Left cardiac atrium (tissue), 4 donors: ENCODE measurements around the gene ANAPC4. TPM values are rescaled to one million over a fixed set of nuclear protein-coding genes. Genes with fewer than 3 reads are reported as not detected.
"Not testable (repeated sequence)": the region's sequence is repeated elsewhere in the genome, so short reads cannot be mapped to it uniquely, and the experiment has no call there.

Experiments used
- ATAC-seq, 2 donors: fragments of 200-7000 bp; cut with Tn5 transposase; one replicate each; pipeline ENCODE4 v1.9.1; 2020; ENCODE audit warnings: mild to moderate bottlenecking in 2 of 2, moderate library complexity in 2 of 2
- DNase-seq: peaks from one replicate; pipeline ENCODE4 v3.0.0-alpha.2; 2020
- intact Hi-C, 2 donors: fragments of 100-400 bp; cut with DNase I; formaldehyde crosslinking; loops; one replicate each; pipeline versions ENCODE4 v1.14.1 to v1.15.1; 2022 to 2023
- long read RNA-seq: library from polyadenylated mRNA; unstranded; transcript quantifications from one replicate; pipeline ENCODE4 v2.0.0, GENCODE V29; 2021
- total RNA-seq, 2 donors: library from RNA; stranded (reverse); fragmentation: NEBNext Ultra II Directional; extraction: Animal tissue kit (Norgen Biotek cat#: 25700); gene quantifications; one replicate each; pipeline ENCODE4 v1.2.1, GENCODE V29; 2021
- donor health status: DM: no; HTN: yes; CAD: no.
- donor health status: DM: no; HTN: yes; CAD: no; lungs with severe emphysema.
- donor health status: DM: yes; HTN: yes; CAD: no.
- donor health status: Dilated cardiomyopathy.

Gene ANAPC4, protein sequence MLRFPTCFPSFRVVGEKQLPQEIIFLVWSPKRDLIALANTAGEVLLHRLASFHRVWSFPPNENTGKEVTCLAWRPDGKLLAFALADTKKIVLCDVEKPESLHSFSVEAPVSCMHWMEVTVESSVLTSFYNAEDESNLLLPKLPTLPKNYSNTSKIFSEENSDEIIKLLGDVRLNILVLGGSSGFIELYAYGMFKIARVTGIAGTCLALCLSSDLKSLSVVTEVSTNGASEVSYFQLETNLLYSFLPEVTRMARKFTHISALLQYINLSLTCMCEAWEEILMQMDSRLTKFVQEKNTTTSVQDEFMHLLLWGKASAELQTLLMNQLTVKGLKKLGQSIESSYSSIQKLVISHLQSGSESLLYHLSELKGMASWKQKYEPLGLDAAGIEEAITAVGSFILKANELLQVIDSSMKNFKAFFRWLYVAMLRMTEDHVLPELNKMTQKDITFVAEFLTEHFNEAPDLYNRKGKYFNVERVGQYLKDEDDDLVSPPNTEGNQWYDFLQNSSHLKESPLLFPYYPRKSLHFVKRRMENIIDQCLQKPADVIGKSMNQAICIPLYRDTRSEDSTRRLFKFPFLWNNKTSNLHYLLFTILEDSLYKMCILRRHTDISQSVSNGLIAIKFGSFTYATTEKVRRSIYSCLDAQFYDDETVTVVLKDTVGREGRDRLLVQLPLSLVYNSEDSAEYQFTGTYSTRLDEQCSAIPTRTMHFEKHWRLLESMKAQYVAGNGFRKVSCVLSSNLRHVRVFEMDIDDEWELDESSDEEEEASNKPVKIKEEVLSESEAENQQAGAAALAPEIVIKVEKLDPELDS
- 10 to 100 TPM; 12.6 to 16.2 TPM for total RNA-seq
- long read RNA-seq, transcript ANAPC4-201 (29 exons, 2,685 nt) = major isoform, 9 of 19 reads
- long read RNA-seq, partial matches to known transcripts = 2 of 19 reads
- long read RNA-seq, other reads (novel, unspliced or antisense) = 7 of 19 reads

DNA sequence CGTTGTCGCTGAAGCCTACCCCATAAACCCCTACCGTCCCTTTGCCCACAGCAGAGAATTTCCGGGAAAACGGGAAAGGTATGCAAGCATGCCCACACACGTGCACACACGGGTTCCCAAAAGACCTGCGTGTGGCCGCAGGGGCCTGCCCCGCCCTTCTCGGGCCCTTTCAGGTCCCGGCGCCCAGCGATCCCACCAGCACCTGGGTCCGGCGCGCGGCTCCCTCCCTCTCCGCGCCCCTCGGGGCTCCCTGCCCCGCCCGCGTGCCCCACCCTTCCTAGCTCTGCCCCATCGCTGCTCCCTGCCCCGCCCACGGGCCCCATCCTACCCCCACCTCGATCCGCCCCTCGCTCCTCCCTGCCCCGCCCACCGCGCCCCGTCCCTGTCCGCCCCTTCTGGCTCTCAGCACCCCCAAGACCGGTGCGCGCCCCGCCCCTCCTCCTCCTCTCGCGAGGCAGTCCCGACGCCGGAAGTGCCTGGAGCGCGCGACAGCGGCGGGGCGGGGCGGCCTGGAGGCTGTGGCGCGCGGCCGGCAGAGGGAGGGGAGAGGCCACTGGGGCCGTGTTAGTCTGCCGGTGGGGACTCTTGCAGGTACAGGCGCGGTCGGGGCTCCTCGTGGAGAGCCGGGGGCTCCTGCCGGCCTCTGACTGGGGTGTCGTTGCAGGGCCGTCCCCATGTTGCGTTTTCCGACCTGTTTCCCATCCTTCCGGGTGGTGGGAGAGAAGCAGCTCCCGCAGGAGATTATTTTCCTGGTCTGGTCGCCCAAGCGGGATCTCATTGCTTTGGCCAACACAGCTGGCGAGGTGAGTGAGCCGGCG lies at the start of gene ANAPC4:
TSS of gene ANAPC4 (plus strand) at position 510 of the 818 bp plus-strand sequence. CDS start at position 675, 165 bp downstream.
- DNase-seq = peak; percentile 97
- ATAC-seq = peak; percentile 98 to 99
- intact Hi-C loops = no loop called here

DNA sequence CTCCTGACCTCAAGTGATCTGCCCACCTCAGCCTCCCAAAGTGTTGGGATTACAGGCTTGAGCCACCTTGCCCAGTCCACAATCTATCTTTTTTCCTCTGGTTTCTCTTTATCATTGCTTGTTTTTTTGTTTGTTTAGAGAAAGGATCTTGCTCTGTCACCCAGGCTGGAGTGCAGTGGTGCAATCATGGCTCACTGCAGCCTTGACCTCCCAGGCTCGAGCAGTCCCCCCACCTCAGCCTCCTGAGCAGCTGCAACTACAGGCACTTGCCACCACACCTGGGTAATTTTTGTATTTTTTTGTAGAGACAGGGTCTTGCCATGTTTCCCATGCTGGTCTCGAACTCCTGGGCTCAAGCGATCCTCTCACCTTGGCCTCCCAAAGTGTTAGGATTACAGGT lies 48.6 kb upstream of the ANAPC4 start:
- intact Hi-C loops, DNase-seq, ATAC-seq: not testable (repeated sequence)

DNA sequence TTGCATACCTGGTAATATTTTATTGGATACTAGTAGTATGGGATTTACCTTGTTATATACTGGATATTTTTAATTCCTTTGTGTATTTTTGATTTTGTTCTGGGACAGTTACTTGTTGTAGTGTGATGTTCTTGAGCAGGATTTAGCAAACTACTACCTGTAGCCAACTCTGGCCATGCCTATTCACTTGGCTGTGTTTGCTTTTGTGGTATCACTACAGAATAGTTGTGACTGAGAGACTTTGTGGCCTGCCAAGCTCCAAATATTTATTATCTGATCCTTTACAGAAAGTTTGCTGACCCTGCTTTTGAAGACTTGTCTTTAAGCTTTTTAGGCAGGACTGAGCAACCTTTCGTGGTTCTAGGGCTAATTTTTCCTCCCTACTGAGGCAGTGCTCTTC lies 46.7 kb upstream of the ANAPC4 start:
- intact Hi-C loops = no loop called here
- no peak for ATAC-seq
- DNase-seq = no peak

DNA sequence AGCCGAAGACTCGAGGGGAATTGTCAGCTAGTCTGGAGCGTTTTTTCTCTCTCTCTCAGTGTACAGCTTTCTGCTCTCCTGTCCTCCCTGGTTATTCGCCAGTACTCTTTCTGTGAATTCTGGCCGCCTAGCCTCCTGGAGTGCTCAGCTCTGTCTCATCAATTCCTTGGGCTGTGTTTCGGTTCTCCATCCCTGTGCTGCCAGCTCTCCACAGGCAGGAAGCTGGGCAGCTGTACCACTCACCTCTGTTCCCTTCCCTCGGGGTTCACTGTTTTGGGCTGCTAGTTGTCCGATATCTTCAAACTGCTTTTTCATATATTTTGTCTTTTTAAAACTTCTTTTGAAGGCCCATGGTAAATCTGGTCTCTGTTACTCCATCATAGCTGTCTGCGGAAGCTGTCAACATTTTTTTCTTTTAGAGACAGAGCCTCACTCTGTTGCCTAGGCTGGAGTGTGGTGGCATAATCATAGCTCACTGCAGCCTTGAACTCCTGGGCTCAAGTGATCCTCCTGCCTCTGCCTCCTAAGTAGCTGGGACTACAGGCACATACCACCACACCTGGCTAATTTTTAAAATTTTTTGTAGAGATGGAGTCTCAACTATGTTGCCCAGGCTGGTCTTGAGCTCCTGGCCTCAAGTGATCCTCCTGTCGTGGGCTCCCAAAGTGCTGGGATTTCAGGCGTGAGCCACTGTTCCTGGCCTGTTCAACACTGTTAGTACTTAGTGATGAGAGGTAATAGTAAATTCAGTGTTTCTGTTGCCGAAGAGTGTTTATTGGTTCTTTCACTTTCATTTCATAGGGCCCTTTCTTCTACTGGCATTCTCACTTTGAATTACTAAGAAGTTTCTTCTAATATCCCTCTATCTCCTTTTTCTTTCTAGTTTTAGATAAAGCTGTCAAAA lies 45.9 kb upstream of the ANAPC4 start:
- intact Hi-C loops = no loop called here
- no peak for ATAC-seq
- DNase-seq = no peak

DNA sequence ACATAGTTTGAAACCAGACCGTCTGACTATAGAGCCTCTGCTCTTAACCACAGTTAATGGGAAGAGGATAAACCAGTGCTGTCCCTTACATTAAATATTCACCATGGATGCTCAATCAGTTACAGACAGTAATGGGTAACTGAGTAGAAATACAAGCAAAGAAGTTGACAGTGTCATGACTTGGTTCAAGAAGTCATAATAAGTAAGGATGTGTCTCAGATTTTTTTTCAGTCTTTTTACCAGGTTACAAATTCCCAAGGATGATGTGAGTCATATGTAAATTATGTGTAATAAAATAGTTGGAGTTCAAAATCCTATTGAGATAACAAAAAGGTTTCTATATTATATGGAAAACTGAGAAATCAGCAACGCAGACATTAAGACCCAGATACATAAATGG lies 33.4 kb upstream of the ANAPC4 start:
- intact Hi-C loops = no loop called here
- DNase-seq = no peak
- no peak for ATAC-seq

DNA sequence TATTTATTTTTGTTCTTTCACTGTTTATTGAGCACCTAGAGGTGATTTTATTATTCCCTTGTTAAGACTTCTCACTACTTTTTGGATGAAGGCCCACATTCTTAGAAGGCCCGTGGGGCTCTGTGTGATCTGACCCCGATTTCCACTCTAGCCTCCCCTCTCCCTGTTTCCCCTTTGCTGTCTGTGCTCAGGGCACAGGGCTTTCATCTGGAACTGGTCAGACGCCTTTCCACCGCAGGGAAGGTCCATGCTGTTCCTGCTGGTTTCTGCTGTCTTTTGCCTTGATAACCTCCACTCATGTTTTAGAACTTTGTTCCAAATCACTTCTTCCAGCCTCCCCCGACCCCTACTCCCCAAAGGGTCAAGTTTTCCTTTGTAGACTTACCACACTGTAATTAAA lies 31.3 kb upstream of the ANAPC4 start:
- no peak for ATAC-seq
- no peak for DNase-seq
- intact Hi-C loops = no loop called here

DNA sequence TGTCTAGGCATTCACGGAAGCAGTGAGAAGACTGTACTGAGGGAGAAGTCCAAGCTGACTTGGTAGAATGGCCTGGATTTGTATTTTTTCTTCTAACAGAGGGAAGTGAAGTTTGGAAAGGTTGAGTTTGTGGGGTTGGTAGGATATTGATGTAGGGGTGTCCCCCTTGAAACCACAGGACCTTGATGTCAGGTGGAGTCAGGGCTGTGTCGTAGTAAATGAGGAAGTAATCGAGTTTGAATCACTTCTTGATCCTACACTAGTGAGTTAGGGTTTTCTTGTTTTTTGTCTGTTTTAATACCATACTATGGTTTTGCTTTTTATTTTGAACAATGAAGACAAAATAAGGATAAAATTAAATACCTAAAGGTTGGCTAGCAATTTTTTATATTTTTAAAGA lies 30.1 kb upstream of the ANAPC4 start:
- DNase-seq = no peak
- intact Hi-C loops = no loop called here
- no peak for ATAC-seq

DNA sequence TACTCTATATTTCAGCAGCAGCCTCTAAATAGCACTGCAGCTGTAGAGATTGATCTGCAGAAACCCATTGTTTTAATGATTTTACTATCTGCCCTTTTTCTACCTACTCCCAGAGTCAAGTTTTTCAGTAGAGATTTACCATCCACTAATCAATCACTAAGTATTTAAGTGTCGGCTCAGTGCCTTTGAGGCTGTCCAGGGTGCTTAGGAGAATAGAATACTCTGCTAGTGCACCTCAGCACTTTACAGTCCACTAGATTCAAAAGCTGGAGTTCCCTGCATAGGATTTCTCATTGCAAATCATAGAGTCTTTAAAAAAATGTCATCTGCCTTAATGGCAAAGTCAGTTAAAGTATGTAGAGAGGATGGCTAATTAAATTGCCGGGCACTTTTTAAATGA lies 29.6 kb upstream of the ANAPC4 start:
- no peak for DNase-seq
- intact Hi-C loops = no loop called here
- ATAC-seq = no peak

DNA sequence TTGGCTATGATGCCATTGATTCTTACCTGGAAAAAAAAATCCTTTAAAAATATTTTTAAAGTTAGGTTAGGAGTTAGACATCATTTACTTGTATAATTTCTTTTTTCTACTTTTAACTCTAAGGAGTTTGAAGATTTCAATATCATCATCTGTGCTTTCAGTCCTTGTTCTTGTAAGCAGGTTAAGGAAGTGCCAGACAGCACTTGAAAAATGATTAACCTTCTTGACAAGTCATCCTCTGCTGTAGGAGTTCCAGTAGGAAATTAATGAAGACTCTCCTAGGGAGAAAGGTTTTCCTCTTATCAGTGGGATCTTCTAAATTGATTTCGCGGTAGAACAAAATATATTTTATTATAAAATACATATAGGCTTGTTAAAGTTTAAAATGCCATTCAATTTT lies 29.1 kb upstream of the ANAPC4 start:
- ATAC-seq (no peak), DNase-seq (no peak)
- intact Hi-C loops = no loop called here

DNA sequence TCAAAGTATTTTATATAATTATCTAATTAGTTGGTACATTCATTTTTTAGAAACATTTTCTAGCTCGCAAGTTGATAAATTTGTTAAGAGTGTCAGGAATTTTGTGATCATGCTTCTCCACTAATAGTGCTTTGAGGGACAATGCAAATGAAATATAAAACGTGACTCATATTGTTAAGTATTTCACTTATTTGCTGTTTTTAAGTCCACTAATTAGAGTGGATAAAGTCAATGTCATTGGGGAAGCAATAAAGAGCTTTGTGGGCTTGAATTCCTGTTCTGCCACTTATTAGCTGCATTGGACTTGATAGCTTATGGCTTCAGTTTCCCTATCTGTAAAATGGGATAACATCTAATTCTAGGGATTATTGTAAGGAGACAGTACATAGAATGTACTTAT lies 26.5 kb upstream of the ANAPC4 start:
- DNase-seq = no peak
- intact Hi-C loops = no loop called here
- no peak for ATAC-seq

DNA sequence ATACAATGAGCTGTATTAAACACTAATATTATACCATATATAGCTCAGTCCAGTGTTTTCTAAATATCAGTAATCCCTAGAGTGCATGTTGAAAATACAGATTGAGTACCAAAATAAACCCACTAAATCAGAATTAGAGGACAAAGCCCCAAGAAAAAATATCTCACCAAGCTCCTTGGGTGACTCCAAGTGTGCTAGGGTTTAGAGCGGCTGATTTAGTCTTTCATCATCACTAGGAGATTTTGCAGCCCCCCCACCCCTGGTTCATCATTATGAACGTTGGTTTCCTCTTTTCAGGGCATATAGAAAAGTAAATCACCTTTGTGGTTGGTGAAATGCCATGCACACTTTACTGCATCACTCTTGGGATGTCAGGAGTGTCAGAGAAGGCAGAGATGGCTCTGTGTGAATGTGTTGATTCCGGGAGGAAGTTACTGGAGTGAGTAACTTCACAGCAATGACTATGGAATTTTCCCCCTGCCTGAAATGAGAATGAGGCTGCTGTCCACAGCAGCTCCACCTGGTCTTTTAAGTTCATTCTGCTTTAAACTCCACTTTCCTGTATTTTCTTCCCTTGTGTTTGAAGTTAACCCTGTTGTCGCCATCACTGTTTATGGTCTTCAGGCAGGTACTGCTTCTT lies 25.2 kb upstream of the ANAPC4 start:
- ATAC-seq (no peak), DNase-seq (no peak)
- intact Hi-C loops = no loop called here

DNA sequence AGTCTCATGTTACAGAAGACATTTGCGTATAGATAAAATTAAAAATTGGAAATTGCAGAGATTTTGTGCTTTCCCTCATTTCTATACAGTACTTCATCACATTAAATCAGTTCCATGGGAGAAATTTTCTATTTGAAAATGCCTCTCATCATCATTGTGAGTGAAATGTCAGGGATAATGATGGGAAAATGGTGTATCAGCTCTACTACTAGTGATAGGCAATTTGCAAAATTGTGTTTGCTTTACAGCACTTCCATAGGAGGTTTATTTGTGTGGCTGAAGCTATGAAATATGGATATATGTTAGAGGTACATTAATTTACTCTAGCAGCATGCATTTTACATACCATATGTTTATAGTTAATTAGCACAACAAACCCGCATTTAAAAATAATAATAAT lies 21.0 kb upstream of the ANAPC4 start:
- DNase-seq (no peak), ATAC-seq (no peak)
- intact Hi-C loops = no loop called here

DNA sequence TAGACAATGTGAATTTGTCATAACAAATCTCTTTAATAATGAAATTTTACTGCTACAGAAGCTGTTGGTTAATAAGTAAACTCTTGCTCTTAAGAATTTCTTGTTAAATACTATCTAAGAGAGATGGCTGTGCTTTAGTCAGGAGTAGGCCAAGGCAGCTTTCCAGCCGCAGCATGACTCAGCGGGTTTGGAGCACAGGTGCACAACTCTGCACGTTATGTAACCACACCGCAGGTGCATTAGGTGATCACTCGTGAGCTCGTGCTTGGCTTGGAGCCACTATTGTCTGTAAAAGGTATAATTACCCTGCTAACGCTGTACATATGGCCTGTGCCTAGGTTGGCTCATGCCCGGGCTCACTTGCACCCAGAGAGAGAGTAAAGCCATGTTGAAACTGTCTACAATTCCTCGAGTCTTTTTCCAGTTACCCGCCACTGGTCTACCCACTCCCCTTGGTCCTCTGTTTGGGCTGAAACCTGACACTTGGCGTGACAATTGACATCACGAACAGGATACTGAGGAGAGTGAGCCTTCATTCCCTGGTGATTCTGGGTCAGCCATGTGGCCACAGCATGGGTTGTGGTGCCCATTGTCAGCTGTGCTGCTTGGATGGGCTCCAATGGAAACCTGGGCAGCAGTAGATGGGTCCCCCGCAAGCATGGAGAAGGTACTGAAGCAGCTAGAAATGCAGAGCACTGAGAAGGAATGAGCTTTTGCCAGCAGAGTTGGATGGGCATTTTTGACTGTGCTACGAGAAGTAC lies 18.4 kb upstream of the ANAPC4 start:
- intact Hi-C loops = no loop called here
- ATAC-seq (no peak), DNase-seq (no peak)

DNA sequence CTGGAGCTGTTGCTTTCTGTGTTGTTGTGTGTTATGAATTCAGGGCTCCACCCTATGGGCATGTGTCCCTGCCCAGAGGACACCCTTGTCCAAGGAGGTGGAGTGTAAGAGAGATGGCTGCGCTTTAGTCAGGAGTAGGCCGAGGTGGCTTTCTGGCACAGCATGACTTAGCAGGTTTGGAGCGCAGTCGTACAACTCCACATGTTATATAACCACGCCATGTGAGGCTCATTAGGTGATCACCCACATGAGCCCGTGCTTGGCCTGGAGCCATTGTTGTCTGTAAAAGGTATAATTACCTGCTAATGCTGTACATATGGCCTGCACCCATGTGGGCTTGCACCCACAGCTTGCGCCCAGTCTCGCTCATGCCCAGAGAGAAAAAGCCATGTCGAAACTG lies 15.8 kb upstream of the ANAPC4 start:
- ATAC-seq (no peak), DNase-seq (no peak)
- intact Hi-C loops = no loop called here

DNA sequence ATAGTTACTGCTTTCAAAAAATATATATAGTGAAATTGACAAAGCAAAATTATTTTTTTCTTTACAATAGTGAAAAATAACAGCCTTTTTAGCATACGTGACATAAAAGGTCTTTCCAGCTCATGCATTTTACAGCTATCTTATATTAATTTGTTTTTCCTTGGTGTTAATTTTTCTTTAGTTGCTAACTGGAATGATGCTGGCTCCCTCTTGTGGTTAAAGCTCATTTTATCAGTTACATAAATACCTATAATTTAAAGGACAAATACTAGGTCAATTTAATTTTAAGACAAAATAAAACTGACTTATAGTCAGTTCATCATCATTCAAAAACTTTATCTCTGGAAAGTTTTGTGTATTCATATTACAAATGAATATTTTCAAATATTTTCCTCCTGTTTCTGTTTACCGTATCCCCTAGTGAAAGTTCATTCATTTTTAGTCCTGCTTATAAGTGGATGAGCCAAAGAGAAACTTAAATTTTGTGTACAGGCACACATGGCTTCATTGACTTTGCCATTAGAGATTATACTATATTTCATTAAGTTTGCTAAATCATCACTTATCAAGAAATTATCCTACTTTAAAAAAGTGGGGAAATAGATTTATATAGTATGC lies 9.9 kb upstream of the ANAPC4 start:
- ATAC-seq = no peak
- no peak for DNase-seq
- intact Hi-C loops = loop anchor here in 1 of 2 donors (5.0 kb wide), 1 partner anchor 185 kb away; no protein-coding TSS in a partner anchor

DNA sequence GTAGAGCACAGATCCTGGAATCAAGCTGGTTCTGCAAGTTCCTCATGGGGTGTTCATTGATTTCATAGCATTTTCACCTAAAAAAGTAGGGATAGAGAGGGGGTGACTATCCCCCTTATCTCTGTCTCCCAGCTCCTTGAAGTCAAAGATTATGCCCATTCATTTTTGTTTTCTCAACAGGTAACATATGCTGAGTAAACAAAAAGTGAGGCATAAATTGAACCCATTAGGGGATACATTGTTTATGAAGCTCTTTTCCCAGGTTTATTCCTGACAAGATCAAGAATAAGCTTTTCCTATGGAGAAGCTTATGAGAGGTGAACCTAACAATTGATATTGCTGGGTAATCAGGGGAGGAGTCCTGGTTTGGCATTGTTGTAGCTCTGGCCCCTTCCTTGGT lies 9.2 kb upstream of the ANAPC4 start:
- no peak for ATAC-seq
- DNase-seq = no peak
- intact Hi-C loops = loop anchor here in 1 of 2 donors (5.0 kb wide), 1 partner anchor 186 kb away; no protein-coding TSS in a partner anchor

DNA sequence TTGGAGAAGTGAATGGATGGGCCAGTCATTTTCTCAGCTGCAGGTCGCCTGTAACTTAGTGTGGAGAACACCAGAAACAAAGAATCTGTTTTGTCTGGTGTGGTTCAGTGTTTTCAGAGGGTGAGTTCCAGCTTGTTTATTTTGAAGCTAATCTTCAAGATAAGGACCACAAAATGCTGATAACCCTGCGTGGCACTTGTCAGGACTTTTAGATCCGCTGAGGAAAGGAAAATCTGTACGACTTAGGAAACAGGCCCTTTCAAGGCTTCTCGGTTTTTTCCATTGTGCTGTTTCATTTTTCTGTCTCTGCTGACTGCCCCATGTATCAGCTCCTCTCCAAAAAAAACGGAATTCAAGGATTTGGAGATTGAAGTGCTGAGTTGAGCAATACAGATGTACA lies 8.7 kb upstream of the ANAPC4 start:
- DNase-seq (no peak), ATAC-seq (peak in 1 of 2 donors; percentile 42)
- intact Hi-C loops = loop anchor here in 1 of 2 donors (5.0 kb wide), 1 partner anchor 186 kb away; no protein-coding TSS in a partner anchor
